HepG2 (cell line): ENCODE results near the gene ARFGEF2. TPM values are rescaled to one million over a fixed set of nuclear protein-coding genes. Genes with fewer than 3 reads are reported as not detected.

ENCODE experiments used
- FOXO4 ChIP-seq: sonication (generic); formaldehyde crosslinking; conservative IDR thresholded peaks from 2 replicates; pipeline ENCODE4 v1.8.1; 2023; ENCODE audit warnings: missing genetic modification reagents
- KIAA2018 ChIP-seq: sonication (generic); formaldehyde crosslinking; IDR thresholded peaks from 2 replicates; pipeline ENCODE4 v1.5.0; 2020; ENCODE audit warnings: mild to moderate bottlenecking, missing genetic modification reagents, borderline replicate concordance
- ONECUT2 ChIP-seq: sonication (generic); formaldehyde crosslinking; IDR thresholded peaks from 2 replicates; pipeline ENCODE4 v1.4.0; 2020; ENCODE audit warnings: missing genetic modification reagents
- SIX4 ChIP-seq: sonication (generic); formaldehyde crosslinking; IDR thresholded peaks from 2 replicates; pipeline ENCODE4 v1.4.0; 2020; ENCODE audit warnings: missing genetic modification reagents
- SSRP1 ChIP-seq: IDR thresholded peaks from 2 replicates; pipeline ENCODE4 v1.6.1; 2016; ENCODE audit warnings: control low read depth
- ZNF562 ChIP-seq: sonication (generic); formaldehyde crosslinking; IDR thresholded peaks from 2 replicates; pipeline ENCODE4 v1.8.0; 2022; ENCODE audit warnings: missing genetic modification reagents, borderline replicate concordance
- ZNF605 ChIP-seq: sonication (generic); formaldehyde crosslinking; IDR thresholded peaks from 2 replicates; pipeline ENCODE4 v1.8.0; 2022; ENCODE audit warnings: mild to moderate bottlenecking, missing genetic modification reagents
- ZNF687 ChIP-seq: sonication (generic); formaldehyde crosslinking; IDR thresholded peaks from 2 replicates; pipeline ENCODE4 v1.5.1; 2020; ENCODE audit warnings: mild to moderate bottlenecking, missing genetic modification reagents, moderate library complexity
- ZXDC ChIP-seq: sonication (generic); formaldehyde crosslinking; IDR thresholded peaks from 2 replicates; pipeline ENCODE4 v1.5.0; 2020; ENCODE audit warnings: mild to moderate bottlenecking, missing genetic modification reagents
- polyA plus RNA-seq, 8 experiments: library from polyadenylated mRNA; depleted of rRNA in 3 of 8; stranded (reverse) in 7 of 8; unstranded in 1 of 8; fragments of >200 nt; fragmentation: Illumina TruSeq in 4 of 8; extraction: Trizol in 4 of 8; gene quantifications; 2 replicates each; pipeline versions ENCODE4 v1.2.1 to v1.2.3, GENCODE V29; 2011 to 2016; ENCODE audit warnings: low read depth in 4 of 8, missing spikeins in 1 of 8, mixed read lengths in 1 of 8; ENCODE audit not compliant: insufficient read depth in 1 of 8
- total RNA-seq, 5 experiments: library from RNA; depleted of rRNA; stranded (reverse); fragments of >200 nt; fragmentation: Illumina TruSeq; extraction: Trizol; gene quantifications; 2 replicates each; pipeline ENCODE4 v1.2.3, GENCODE V29; 2016; ENCODE audit warnings: low read depth in 1 of 5

ARFGEF2 gene
- total and polyA plus RNA-seq, 2 of the 13 experiments (the other 11 are each of a cell fraction or from before 2014, with no cell fraction given): 44.0 to 60.8 TPM

- peak; percentile 79; the same call in 1 of the 2 replicates for TF ChIP-seq KIAA2018 (CRISPR knock-in tag)
- peak; percentile 60 for TF ChIP-seq ONECUT2 (CRISPR knock-in tag)
- peak; percentile 3; the same call in 1 of the 2 replicates for TF ChIP-seq SIX4 (CRISPR knock-in tag)
- TF ChIP-seq ZXDC: no peak; the same call in none of the 2 replicates
- no peak for TF ChIP-seq ZNF562 (CRISPR knock-in tag)
- TF ChIP-seq FOXO4: no peak
- TF ChIP-seq ZNF605 (CRISPR knock-in tag): peak; percentile 97
- no peak for TF ChIP-seq SSRP1 (CRISPR knock-in tag)
- TF ChIP-seq ZNF687 (CRISPR knock-in tag): peak; percentile 100
Observed at GRCh38 chr20:49046087-49046900, 124.8 kb downstream of the ARFGEF2 start, which contains the start of gene CSE1L (continued).
